ENCODE measurements around the gene HNRNPUL2.

DNA sequence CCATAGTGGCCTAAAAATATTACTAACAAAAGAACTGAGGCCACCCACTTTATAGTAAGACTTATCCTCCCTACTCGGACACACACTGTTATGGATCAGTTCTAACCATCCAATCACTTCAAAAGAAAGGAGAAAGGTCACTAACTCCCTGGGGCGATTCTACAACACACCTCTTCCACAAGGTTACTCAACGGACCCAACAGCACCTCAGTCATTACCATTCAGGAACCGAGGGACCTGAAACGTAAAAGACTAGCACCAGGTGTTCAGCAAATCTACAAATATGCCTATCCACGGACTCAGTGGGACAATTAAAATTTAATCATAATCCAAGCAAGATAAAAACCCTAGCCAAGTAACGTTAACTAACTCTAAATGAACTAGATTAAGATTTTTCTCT is 1.6 kb downstream of the HNRNPUL2 start:
- TF ChIP-seq, protein P1, sequence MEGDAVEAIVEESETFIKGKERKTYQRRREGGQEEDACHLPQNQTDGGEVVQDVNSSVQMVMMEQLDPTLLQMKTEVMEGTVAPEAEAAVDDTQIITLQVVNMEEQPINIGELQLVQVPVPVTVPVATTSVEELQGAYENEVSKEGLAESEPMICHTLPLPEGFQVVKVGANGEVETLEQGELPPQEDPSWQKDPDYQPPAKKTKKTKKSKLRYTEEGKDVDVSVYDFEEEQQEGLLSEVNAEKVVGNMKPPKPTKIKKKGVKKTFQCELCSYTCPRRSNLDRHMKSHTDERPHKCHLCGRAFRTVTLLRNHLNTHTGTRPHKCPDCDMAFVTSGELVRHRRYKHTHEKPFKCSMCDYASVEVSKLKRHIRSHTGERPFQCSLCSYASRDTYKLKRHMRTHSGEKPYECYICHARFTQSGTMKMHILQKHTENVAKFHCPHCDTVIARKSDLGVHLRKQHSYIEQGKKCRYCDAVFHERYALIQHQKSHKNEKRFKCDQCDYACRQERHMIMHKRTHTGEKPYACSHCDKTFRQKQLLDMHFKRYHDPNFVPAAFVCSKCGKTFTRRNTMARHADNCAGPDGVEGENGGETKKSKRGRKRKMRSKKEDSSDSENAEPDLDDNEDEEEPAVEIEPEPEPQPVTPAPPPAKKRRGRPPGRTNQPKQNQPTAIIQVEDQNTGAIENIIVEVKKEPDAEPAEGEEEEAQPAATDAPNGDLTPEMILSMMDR (IDR thresholded peaks at IDR 0.05), result no peak
- peak in 1 of 2 donors; percentile 44 for TF ChIP-seq POLR2A (IDR thresholded peaks at IDR 0.05)
